Testis (tissue), 3 donors: ENCODE measurements around the gene NBAS. TPM values are rescaled to one million over a fixed set of nuclear protein-coding genes. Genes with fewer than 3 reads are reported as not detected.

ENCODE experiments used
- DNase-seq: peaks from one replicate; pipeline ENCODE4 v3.0.0-alpha.2; 2019
- H3K27ac ChIP-seq, 2 donors: fragments of 200-600 bp; sonication (generic); one replicate each; pipeline ENCODE4 v1.5.1; 2019
- H3K27me3 ChIP-seq: fragments of 200-600 bp; sonication (generic); one replicate; pipeline ENCODE4 v1.5.1; 2019
- H3K36me3 ChIP-seq: fragments of 200-600 bp; sonication (generic); one replicate; pipeline ENCODE4 v1.5.1; 2017; ENCODE audit warnings: low read depth; ENCODE audit errors: missing control alignments
- H3K4me1 ChIP-seq: fragments of 200-600 bp; sonication (generic); one replicate; pipeline ENCODE4 v1.5.1; 2019
- H3K4me3 ChIP-seq, 2 donors: fragments of 200-600 bp; sonication (generic); one replicate each; pipeline ENCODE4 v1.5.1; 2017 to 2019
- H3K9me3 ChIP-seq: fragments of 200-600 bp; sonication (generic); one replicate; pipeline ENCODE4 v1.5.1; 2017
- POLR2A ChIP-seq: fragments of 450-650 bp; IDR thresholded peaks from one replicate; pipeline ENCODE4 v1.6.1; 2017; ENCODE audit warnings: antibody characterized with exemption, mild to moderate bottlenecking, moderate library complexity
- WGBS, 2 donors: methylation state at CpG; one replicate each; pipeline ENCODE4 v1.1.5; 2018; 5-methylcytosine and 5-hydroxymethylcytosine counted together
- intact Hi-C: fragments of 100-400 bp; cut with DNase I; formaldehyde crosslinking; loops from one replicate; pipeline ENCODE4 v1.15.1; 2023; ENCODE audit warnings: low total_unique reads
- polyA plus RNA-seq: library from polyadenylated mRNA; stranded (reverse); fragments of 350-450 nt; fragmentation: Illumina TruSeq; extraction: RNeasy Lipid Tissue Mini Kit (QIAGEN cat#74804); gene quantifications from one replicate; pipeline ENCODE4 v1.2.3, GENCODE V29; 2014; ENCODE audit warnings: low read depth, low replicate concordance; ENCODE audit not compliant: insufficient read depth
- total RNA-seq, 2 donors: library from RNA; depleted of rRNA; stranded (reverse); fragments of >200 nt; gene quantifications; one replicate each; pipeline ENCODE4 v1.2.3, GENCODE V29; 2016
- TF ChIP-seq, protein P1 (sequence below), 3 experiments: fragments of 450-650 bp in 2 of 3; fragments of 200-600 bp in 1 of 3; sonication (generic) in 1 of 3; IDR thresholded peaks; one replicate each; pipeline ENCODE4 v1.5.1; 2016 to 2019; ENCODE audit warnings: antibody characterized with exemption in 3 of 3, mild to moderate bottlenecking in 2 of 3, moderate library complexity in 1 of 3

The NBAS gene
- total and polyA plus RNA-seq, 3 donors from 2014 or later, result 75.8 to 84.2 (median 79.7) TPM

GRCh38 chr2:15307526-15307925 lies 253.6 kb downstream of the NBAS start:
- no peak for DNase-seq
- TF ChIP-seq, protein P1, sequence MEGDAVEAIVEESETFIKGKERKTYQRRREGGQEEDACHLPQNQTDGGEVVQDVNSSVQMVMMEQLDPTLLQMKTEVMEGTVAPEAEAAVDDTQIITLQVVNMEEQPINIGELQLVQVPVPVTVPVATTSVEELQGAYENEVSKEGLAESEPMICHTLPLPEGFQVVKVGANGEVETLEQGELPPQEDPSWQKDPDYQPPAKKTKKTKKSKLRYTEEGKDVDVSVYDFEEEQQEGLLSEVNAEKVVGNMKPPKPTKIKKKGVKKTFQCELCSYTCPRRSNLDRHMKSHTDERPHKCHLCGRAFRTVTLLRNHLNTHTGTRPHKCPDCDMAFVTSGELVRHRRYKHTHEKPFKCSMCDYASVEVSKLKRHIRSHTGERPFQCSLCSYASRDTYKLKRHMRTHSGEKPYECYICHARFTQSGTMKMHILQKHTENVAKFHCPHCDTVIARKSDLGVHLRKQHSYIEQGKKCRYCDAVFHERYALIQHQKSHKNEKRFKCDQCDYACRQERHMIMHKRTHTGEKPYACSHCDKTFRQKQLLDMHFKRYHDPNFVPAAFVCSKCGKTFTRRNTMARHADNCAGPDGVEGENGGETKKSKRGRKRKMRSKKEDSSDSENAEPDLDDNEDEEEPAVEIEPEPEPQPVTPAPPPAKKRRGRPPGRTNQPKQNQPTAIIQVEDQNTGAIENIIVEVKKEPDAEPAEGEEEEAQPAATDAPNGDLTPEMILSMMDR (IDR thresholded peaks at IDR 0.05), result no peak
- TF ChIP-seq POLR2A, result no peak
- 58 to 74% methylated on average over 2 of the region's 2 CpGs for WGBS, 2 donors

GRCh38 chr2:15306706-15307105 lies 254.4 kb downstream of the NBAS start:
- WGBS, 2 donors, result 91 to 100% methylated on average over 1 to 3 of the region's 3 CpGs
- no peak for DNase-seq
- Histone ChIP-seq H3K4me3 (no peak overlapping the region), H3K4me1 (no peaks in the 10 kb centered on the region), H3K36me3 (no peaks in the 10 kb centered on the region), H3K9me3 (no peaks in the 10 kb centered on the region), H3K27me3 (no peaks in the 10 kb centered on the region), H3K27ac (no peak overlapping the region)
- intact Hi-C loops, result no loop called here
- TF ChIP-seq, protein P1 (IDR thresholded peaks at IDR 0.05), result no peak
- TF ChIP-seq POLR2A, result no peak

More at GRCh38 chr2:15307526-15307925, 253.6 kb downstream of the NBAS start:
- no peaks in the 10 kb centered on the region for H3K9me3 ChIP-seq
- no peaks in the 10 kb centered on the region for H3K4me1 ChIP-seq
- intact Hi-C loops, result no loop called here
- no peak overlapping the region for H3K4me3 ChIP-seq
- H3K36me3 ChIP-seq, result no peaks in the 10 kb centered on the region
- H3K27me3 ChIP-seq, result no peaks in the 10 kb centered on the region
- no peak overlapping the region for H3K27ac ChIP-seq

- no peak for TF ChIP-seq POLR2A
- TF ChIP-seq, protein P1 (IDR thresholded peaks at IDR 0.05), result no peak
- WGBS, 2 donors, result 82 to 93% methylated on average over 2 of the region's 2 CpGs
Measured at GRCh38 chr2:15303874-15304273, 257.3 kb downstream of the NBAS start.

DNA sequence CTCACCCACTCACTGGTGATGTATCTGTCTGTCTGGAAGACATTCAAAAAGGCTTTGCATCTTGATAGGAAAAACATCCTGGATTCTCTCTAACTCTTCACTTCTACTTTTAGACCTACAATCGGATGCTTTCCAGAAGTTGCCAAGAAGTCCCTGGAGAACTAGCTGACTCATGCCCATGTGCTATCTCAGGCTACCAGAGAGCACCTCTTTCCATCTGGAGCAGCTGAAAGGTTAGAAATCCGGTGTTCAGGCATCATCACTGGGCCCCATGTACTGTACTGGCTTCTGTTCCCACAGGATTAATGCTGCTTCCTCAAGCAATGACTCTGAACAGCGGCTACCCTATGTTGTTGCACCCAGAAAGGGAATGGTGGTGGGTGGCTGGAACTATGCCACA lies 259.0 kb downstream of the NBAS start:
- no peaks in the 10 kb centered on the region for H3K36me3 ChIP-seq

More at GRCh38 chr2:15303874-15304273, 257.3 kb downstream of the NBAS start:
- H3K9me3 ChIP-seq, result no peaks in the 10 kb centered on the region
- H3K36me3 ChIP-seq, result no peaks in the 10 kb centered on the region
- no peak overlapping the region for H3K27ac ChIP-seq
- intact Hi-C loops, result no loop called here
- no peaks in the 10 kb centered on the region for H3K27me3 ChIP-seq
- H3K4me1 ChIP-seq, result no peaks in the 10 kb centered on the region
- no peak overlapping the region for H3K4me3 ChIP-seq
- no peak for DNase-seq

More for the DNA sequence above, 259.0 kb downstream of the NBAS start:
- 68 to 91% methylated on average over 3 of the region's 3 CpGs for WGBS, 2 donors
- Histone ChIP-seq H3K27ac (no peak overlapping the region), H3K9me3 (no peaks in the 10 kb centered on the region), H3K4me1 (no peaks in the 10 kb centered on the region), H3K4me3 (no peak overlapping the region), H3K27me3 (no peaks in the 10 kb centered on the region)
- intact Hi-C loops, result no loop called here
- no peak for TF ChIP-seq POLR2A
- TF ChIP-seq, protein P1 (IDR thresholded peaks at IDR 0.05), result no peak
- DNase-seq, result no peak
